T-helper 9 cell (primary cell): ENCODE data around the gene DEPDC4.
A peak's percentile ranks its signal among the peaks of the same experiment; 100 is the strongest.
"Not testable (repeated sequence)": the region's sequence is repeated elsewhere in the genome, so short reads cannot be mapped to it uniquely, and the experiment has no call there.

Experiments
- DNase-seq: peaks from one replicate; pipeline ENCODE4 v3.0.0-alpha.2; 2020
- total RNA-seq, 2 donors: gene quantifications; one replicate each; lab custom pipeline; 2026; lab: John Stamatoyannopoulos, UW

Gene DEPDC4
- total RNA-seq: 0.21 to 0.24 reads per million in 2 donors

DNA sequence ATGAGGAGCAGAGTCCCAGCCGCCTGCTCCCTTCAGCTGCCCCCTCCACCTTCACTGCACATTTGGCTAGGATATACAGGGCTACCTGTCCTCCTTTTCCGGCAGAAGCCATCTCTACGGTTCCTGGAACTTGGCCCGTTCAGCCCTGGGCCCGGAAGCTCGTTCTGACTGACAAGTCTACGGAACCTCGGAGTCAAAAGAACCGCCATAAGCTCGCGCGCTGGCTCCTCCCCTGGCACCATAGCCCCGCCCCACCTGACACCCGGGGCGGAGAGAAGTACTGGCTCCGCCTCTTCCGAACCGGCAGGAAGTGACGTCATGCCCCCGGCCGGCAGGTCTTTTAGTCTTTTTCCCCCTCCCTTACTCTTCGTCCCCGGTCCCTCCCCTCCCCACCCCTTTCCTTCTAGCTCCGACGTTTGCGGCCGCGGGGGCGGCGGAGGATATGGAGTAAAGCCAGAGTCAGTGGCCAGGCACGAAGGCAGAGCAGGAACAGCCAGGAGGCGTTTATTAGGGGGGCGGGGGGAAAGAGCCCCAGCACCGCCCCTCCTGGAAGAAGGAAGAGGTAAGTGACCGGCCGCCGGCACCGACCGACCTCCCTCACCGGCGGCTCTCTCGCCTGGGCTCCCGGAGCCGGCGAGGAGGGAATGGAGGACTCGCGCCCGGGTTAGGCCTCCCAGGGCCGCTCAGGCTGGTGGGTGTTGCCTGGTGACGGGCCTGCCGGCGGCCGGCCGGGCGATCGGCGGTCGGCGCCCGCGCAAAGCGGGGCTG, at the start of gene DEPDC4, which contains the start of gene SCYL2:
DEPDC4 (minus strand) TSS at position 245 of the 768 bp plus-strand sequence; CDS start at position 242, 3 bp downstream.
SCYL2 (plus strand) TSS at position 343 of the 768 bp plus-strand sequence. CDS start 15,794 bp downstream, outside the sequence.
- peak; percentile 90 for DNase-seq

- DNase-seq: no peak
Measured at GRCh38 chr12:100311317-100311716, 44.4 kb upstream of the DEPDC4 start.

- not testable (repeated sequence) for DNase-seq
Measured at GRCh38 chr12:100308138-100308537, 41.3 kb upstream of the DEPDC4 start.

- DNase-seq: not testable (repeated sequence)
Measured at GRCh38 chr12:100304334-100304733, 37.5 kb upstream of the DEPDC4 start.

GRCh38 chr12:100303831-100304230, 37.0 kb upstream of the DEPDC4 start:
- DNase-seq: no peak

GRCh38 chr12:100302081-100302480, 35.2 kb upstream of the DEPDC4 start:
- no peak for DNase-seq

DNA sequence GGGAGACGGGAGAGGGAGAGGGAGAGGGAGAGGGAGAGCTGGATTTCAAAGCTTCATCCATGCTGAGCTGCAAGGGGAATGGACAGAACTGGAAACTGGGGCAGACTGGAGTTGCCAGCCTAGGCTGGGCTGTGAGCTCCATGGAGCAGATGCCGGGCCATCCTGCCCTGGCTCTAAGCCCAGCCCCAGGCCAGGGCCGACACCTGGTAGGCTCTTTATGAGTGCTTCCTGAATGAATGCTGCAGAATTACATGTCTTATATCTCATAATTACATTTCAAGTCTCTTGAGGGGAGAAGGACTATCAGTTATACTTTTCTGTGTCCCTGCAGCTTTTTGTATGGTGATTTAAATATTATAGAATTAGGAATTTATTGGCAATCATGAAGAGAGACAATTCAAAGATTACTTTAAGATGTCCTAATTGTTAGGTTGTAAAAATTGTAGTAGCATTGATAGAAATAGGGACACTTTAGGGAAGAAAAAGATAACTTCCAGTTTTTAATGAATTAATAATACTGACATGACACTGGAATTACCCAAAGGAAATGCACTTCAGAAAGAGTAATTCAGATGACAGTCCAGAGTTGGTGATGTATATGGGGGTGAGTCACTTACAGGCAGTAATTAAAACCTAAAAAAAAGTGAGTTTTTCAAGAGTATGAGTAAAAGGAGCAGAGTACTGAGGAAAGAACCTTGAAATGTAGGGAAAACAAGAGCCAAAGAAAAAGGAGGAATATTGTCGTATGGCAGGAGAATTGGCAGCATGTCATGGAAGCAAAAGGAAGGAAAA, 29.1 kb upstream of the DEPDC4 start:
- DNase-seq: no peak

GRCh38 chr12:100294366-100294765, 27.5 kb upstream of the DEPDC4 start:
- not testable (repeated sequence) for DNase-seq

DNA sequence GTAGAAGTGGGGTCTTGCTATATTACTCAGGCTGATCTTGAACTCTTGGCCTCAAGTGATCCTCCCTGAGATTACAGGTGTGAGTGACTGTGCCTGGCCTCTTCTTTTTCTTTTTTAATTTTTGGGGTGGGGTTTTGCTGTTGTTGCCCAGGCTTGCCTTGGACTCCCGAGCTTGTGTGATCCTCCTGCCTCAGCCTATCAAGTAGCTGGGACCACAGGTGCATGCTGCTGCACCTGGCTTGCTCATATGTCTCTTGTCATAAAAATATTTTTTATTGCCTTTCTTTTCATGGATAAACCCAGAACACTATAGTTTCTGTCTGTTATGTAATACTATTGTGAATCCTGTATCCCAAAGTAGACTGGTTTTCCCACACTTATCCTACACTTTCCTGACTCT, 26.1 kb upstream of the DEPDC4 start:
- DNase-seq: no peak

DNA sequence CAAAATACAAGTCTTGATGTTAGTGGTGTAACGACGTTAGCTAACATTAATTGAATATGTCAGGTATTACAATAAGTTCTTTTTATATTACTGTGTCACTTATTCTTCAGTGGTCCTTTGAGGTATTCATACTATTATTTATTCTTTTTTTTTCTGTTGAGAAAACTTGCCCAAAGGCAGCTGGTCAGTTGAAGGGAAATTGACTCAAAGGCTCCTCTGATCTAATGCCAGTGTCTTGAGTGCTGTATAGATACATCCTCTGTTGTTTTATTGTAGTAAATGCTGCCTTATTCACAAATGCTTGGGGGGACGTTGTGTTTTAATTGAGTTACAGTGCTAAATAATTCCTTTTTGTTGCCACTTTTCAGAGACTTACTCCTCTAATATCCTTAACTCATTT, 23.1 kb upstream of the DEPDC4 start:
- DNase-seq: no peak

DNA sequence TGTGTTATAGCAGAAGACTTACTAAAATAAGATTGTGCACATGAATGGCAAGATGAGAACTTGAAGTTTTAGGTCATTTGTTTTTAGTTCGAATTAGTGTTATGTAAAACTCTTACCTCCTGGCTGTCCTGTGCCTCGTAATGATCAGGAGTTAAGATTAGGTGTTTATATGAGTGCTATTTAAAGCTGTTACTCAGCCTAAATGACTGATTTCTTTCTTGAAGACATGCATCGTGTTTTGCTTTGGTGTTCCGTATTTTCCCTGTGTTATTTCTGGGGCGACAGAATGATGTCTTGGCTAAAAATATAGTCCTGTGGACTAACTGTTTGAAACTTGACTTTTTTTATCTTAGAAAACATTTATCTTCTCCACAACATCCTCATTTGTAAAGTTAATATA, 22.2 kb upstream of the DEPDC4 start:
- no peak for DNase-seq

- not testable (repeated sequence) for DNase-seq
Measured at GRCh38 chr12:100284556-100284955, 17.7 kb upstream of the DEPDC4 start.

GRCh38 chr12:100279607-100280244, 12.8 kb upstream of the DEPDC4 start:
- DNase-seq: no peak

GRCh38 chr12:100279159-100279558, 12.3 kb upstream of the DEPDC4 start:
- no peak for DNase-seq

DNA sequence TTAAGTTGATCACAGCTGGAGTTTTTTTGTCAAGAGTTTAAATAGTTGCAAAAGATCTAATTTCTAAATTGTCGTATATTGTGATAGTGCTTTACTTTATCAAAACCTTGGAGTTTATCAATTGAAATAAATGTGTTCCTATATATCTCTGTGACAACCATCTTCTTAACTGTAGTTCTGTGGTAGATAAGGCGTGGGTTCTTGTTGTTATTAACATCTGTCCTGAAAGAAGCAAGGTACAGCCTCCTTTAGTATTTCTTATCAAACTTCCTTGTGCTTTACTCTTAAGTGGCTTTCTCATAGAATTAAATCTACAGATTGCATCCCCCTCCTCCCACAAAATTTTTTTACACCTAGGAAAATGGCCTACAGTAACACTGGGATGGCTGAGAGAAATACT, 7.4 kb upstream of the DEPDC4 start:
- DNase-seq: no peak

GRCh38 chr12:100273782-100274181, 6.9 kb upstream of the DEPDC4 start:
- no peak for DNase-seq

DNA sequence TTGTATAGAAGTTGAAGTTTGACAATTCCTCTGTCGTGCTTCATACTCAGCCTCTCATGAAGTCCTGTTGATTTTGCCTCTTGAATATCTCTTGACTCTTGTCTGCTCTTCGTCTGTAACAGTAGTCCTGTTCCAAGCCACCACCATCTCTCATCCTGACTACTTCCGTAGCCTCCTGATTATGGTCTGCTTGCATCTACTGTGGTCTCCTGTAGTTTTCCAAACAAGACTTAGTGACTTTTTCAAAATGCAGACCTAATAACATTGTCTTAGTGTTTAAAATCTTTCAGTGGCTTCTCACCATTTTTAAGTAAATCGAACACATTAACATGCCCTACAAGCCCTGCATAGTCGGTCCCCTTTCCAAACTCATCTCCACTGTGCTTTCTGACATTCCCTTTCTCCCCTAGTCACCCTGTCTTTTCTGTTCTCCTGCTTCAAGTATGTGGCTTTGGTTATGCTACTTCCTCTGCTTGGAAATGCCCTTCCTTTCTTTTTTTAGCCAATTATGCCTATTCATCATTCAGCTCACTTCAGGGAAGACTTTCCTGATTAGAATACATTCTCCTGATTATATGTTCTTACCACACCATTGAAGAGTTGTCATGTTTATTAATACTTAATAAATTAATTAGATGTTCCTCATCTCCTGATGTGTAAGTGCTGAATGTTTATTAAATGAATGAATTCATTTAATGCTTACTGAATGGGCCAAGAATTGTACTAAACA, 2.1 kb upstream of the DEPDC4 start:
- no peak for DNase-seq

GRCh38 chr12:100267603-100268281, 863 bp upstream of the DEPDC4 start:
- DNase-seq: no peak

- peak; percentile 94 for DNase-seq
Measured at GRCh38 chr12:100266585-100266834, 369 bp downstream of the DEPDC4 start.

DNA sequence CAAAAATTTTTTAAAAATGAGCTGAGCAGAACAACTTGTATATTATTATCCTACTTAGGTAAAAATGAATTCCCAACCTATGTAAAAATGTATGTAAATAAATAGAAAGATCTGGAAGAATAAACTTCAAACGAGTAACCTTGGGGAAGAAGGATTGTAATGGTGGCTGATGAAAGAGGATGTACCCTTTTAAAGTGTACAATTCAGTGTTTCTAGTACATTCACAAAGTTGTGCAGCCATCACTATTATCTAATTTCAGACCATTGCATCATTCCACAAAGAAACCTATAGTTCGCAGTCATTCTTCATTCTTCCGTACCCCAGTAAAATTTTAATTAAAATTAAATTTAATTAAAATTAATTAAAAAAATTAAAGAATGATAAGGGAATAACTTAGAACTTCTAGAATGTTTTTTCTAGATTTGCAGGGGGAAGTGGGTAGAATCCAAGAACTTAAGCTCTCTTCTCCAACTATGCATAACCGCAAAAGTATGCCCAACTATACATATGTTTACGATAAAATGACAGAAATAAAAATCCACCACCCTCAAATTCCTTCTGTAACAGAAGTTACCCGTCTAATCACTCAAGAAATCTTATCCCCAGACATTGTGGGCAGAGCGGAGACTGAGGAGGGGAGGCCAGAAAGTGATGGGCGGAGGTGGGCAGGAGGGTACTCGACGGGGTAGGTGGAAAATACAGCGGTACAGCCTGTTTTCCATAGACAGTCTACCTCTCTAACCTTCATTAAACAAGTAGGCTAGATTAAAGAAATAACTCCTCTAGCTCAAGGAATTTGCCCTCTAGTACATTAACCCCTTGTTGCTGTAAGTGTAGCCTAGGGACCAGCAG, 921 bp downstream of the DEPDC4 start:
- no peak for DNase-seq

GRCh38 chr12:100265107-100265506, 1.8 kb downstream of the DEPDC4 start:
- DNase-seq: not testable (repeated sequence)
